K562 (cell line): ENCODE results near the gene KIAA0319L. TPM values are rescaled to one million over a fixed set of nuclear protein-coding genes. Genes with fewer than 3 reads are reported as not detected.

ENCODE experiments used
- ADNP ChIP-seq: fragments of 200-800 bp; sonication (Bioruptor generic); IDR thresholded peaks from 2 replicates; pipeline ENCODE4 v1.6.1; 2016; ENCODE audit warnings: missing genetic modification characterization, missing compliant biosample characterization
- CBX3 ChIP-seq, 2 experiments: IDR thresholded peaks; 1 replicate in 1 of 2; 2 replicates in 1 of 2; pipeline ENCODE4 v1.6.1; 2012; ENCODE audit warnings: inconsistent platforms in 2 of 2, low read length in 2 of 2, borderline replicate concordance in 1 of 2, control low read depth in 1 of 2
- CCAR2 ChIP-seq: fragments of 200-400 bp; formaldehyde crosslinking; IDR thresholded peaks from 2 replicates; pipeline ENCODE4 v1.6.1; 2017; ENCODE audit warnings: mild to moderate bottlenecking, low read depth, low read length
- CEBPB ChIP-seq: fragments of 450-650 bp; IDR thresholded peaks from 2 replicates; pipeline ENCODE4 v1.6.1; 2016; ENCODE audit warnings: missing genetic modification characterization, missing compliant biosample characterization
- CEBPG ChIP-seq, 3 experiments: fragments of 200-800 bp in 1 of 3; sonication (Bioruptor generic) in 1 of 3; sonication (generic) in 1 of 3; formaldehyde crosslinking in 1 of 3; IDR thresholded peaks in 2 of 3; conservative IDR thresholded peaks in 1 of 3; 2 replicates each; pipeline versions ENCODE4 v1.6.1 to v1.8.0; 2016 to 2022; ENCODE audit warnings: missing compliant biosample characterization in 2 of 3, missing genetic modification characterization in 2 of 3, mild to moderate bottlenecking in 1 of 3, missing genetic modification reagents in 1 of 3
- CEBPZ ChIP-seq: fragments of 150-350 bp; IDR thresholded peaks from 2 replicates; pipeline ENCODE4 v1.6.1; 2014; ENCODE audit warnings: low read depth, mild to moderate bottlenecking, low read length, borderline replicate concordance
- ELF2 ChIP-seq: fragments of 250-450 bp; sonication (Bioruptor Pico); IDR thresholded peaks from 2 replicates; pipeline ENCODE4 v1.5.0; 2021; ENCODE audit warnings: mild to moderate bottlenecking
- KDM1A ChIP-seq, 2 experiments: fragments of 450-650 bp; IDR thresholded peaks; 2 replicates each; pipeline ENCODE4 v1.6.1; 2016; ENCODE audit warnings: mild to moderate bottlenecking in 2 of 2
- MEF2A ChIP-seq: IDR thresholded peaks from 2 replicates; pipeline ENCODE4 v1.6.1; 2011; ENCODE audit warnings: low read depth, mild to moderate bottlenecking, low read length, moderate library complexity; ENCODE audit not compliant: control insufficient read depth
- POLR2B ChIP-seq: fragments of 450-650 bp; IDR thresholded peaks from 2 replicates; pipeline ENCODE4 v1.6.1; 2018; ENCODE audit warnings: low read depth; ENCODE audit not compliant: partially characterized antibody
- PTTG1 ChIP-seq: fragments of 450-650 bp; IDR thresholded peaks from 2 replicates; pipeline ENCODE4 v1.6.1; 2016; ENCODE audit warnings: low read depth, mild to moderate bottlenecking, missing genetic modification characterization, missing compliant biosample characterization
- RAD21 ChIP-seq, 2 experiments: fragments of 250-450 bp in 1 of 2; fragments of 450-650 bp in 1 of 2; sonication (Bioruptor Pico) in 1 of 2; formaldehyde crosslinking in 1 of 2; IDR thresholded peaks in 1 of 2; conservative IDR thresholded peaks in 1 of 2; 2 replicates each; pipeline versions ENCODE4 v1.4.0 to v1.8.0; 2020 to 2022; ENCODE audit warnings: mild to moderate bottlenecking in 2 of 2, moderate library complexity in 1 of 2
- RAD51 ChIP-seq: fragments of 450-650 bp; IDR thresholded peaks from 2 replicates; pipeline ENCODE4 v1.7.1; 2016; ENCODE audit warnings: low read depth, mild to moderate bottlenecking, borderline replicate concordance
- SLC30A9 ChIP-seq: fragments of 250-450 bp; sonication (Bioruptor Pico); IDR thresholded peaks from 2 replicates; pipeline ENCODE4 v1.8.0; 2022; ENCODE audit warnings: mild to moderate bottlenecking, moderate library complexity
- TAF1 ChIP-seq: IDR thresholded peaks from 2 replicates; pipeline ENCODE4 v1.6.1; 2011; ENCODE audit warnings: mild to moderate bottlenecking, low read length, moderate library complexity; ENCODE audit not compliant: insufficient read depth, control insufficient read depth, severe bottlenecking; ENCODE audit errors: extremely low read depth
- TAF15 ChIP-seq: fragments of 200-400 bp; formaldehyde crosslinking; IDR thresholded peaks from 2 replicates; pipeline ENCODE4 v1.6.1; 2017; ENCODE audit warnings: mild to moderate bottlenecking, low read depth, low read length, moderate library complexity
- XRCC4 ChIP-seq: IDR thresholded peaks from one replicate; pipeline ENCODE4 v1.6.1; 2011; ENCODE audit not compliant: insufficient read depth, insufficient read length; ENCODE audit errors: extremely low read depth
- ZFP1 ChIP-seq: fragments of 450-650 bp; formaldehyde crosslinking; IDR thresholded peaks from 2 replicates; pipeline ENCODE4 v1.4.0; 2020; ENCODE audit warnings: mild to moderate bottlenecking, mixed read lengths
- ZNF165 ChIP-seq: fragments of 250-450 bp; sonication (Bioruptor Pico); IDR thresholded peaks from 2 replicates; pipeline ENCODE4 v1.4.0; 2020; ENCODE audit warnings: borderline replicate concordance
- ZNF311 ChIP-seq: fragments of 250-450 bp; sonication (Bioruptor Pico); IDR thresholded peaks from 2 replicates; pipeline ENCODE4 v1.4.0; 2020; ENCODE audit warnings: mild to moderate bottlenecking, moderate library complexity
- ZNF444 ChIP-seq: fragments of 250-450 bp; sonication (Bioruptor Pico); IDR thresholded peaks from 2 replicates; pipeline ENCODE4 v1.4.0; 2020; ENCODE audit warnings: mild to moderate bottlenecking, moderate library complexity
- ZNF507 ChIP-seq: conservative IDR thresholded peaks from 2 replicates; pipeline ENCODE4 v1.6.1; 2017; ENCODE audit warnings: missing genetic modification characterization, missing compliant biosample characterization
- ZNF584 ChIP-seq: fragments of 200-800 bp; sonication (Bioruptor generic); IDR thresholded peaks from 2 replicates; pipeline ENCODE4 v1.6.1; 2016; ENCODE audit warnings: low read depth, mild to moderate bottlenecking, missing genetic modification characterization, missing compliant biosample characterization
- polyA plus RNA-seq, 8 experiments: library from polyadenylated mRNA; depleted of rRNA in 4 of 8; stranded (reverse) in 5 of 8; unstranded in 3 of 8; fragments of >200 nt; fragmentation: Nextera tagmentation in 2 of 8; fragmentation: Illumina TruSeq in 1 of 8; extraction: Ambion mirVana in 2 of 8; extraction: Trizol in 1 of 8; gene quantifications; 2 replicates each; pipeline versions ENCODE4 v1.2.1 to v1.2.3, GENCODE V29; 2011 to 2014; ENCODE audit warnings: inconsistent platforms in 1 of 8, missing spikeins in 1 of 8
- total RNA-seq, 7 experiments: library from RNA; depleted of rRNA in 6 of 7; stranded (reverse); fragments of >200 nt in 6 of 7; fragmentation: Illumina TruSeq in 2 of 7; extraction: Trizol in 2 of 7; gene quantifications; 2 replicates each; pipeline versions ENCODE4 v1.2.1 to v1.2.3, GENCODE V29; 2011 to 2021; ENCODE audit warnings: low replicate concordance in 1 of 7
- TF ChIP-seq, protein P1 (sequence below): fragments of 450-650 bp; formaldehyde crosslinking; IDR thresholded peaks from 2 replicates; pipeline ENCODE4 v1.4.0; 2022; ENCODE audit warnings: missing genetic modification characterization

Gene KIAA0319L
- total and polyA plus RNA-seq, 9 of the 15 experiments (the other 6 are each of a cell fraction or from before 2014, with no cell fraction given), result 2.4 to 51.7 (median 27.4) TPM

DNA sequence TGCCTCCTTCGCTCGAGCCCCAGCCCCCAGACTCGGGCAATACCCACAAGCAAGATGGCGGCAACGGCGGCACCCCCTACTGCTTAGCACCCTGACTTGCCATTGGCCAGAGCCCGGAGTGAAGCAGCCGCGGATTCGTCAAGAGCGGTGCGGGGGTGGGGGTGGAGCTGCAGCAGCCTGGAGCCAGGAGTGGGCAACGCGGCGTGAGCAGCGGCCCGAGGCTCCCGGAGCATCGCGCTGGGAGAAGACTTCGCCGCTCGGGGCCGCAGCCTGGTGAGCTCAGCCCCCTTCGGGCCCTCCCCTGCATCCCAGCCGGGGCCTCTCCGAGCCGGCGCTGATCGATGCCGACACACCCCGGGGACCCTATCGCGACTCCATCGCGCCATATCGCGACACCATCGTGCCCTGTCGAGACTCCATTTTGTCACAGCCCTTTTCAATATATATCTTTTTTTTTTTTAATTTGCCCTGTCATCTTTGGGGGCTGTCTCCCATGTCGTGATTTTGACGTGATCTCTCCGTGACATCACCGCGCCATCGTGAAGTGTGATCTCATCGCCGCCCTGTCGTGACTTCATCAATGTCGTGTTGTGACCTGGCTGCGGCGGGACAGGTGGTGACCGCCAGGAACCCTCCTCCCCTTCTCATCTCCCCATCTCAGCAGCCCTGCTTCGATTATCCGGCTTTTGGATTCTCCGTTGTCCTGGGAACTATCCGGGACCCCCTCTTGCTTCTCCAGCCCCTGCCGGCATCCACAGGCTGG lies 589 bp upstream of the KIAA0319L start, which contains the start of gene NCDN (continued):
- TF ChIP-seq RAD21 (CRISPR knock-in tag; conservative IDR thresholded peaks at IDR 0.05 in 1 of 2, IDR thresholded peaks at IDR 0.05 in 1 of 2), result no peak
- TF ChIP-seq XRCC4, result no peak
- TF ChIP-seq ZNF444, result no peak
- TF ChIP-seq POLR2B, result peak; percentile 39
- TF ChIP-seq ZFP1 (CRISPR knock-in tag), result no peak
- TF ChIP-seq SLC30A9, result no peak
- no peak for TF ChIP-seq CEBPB (tag)
- TF ChIP-seq CBX3 (IDR thresholded peaks at IDR 0.05; ENCODE audit: borderline replicate concordance in 1 of 2, low read length in 2 of 2), result no peak
- no peak for TF ChIP-seq ELF2 (CRISPR knock-in tag)
- peak; percentile 21 for TF ChIP-seq TAF1
- TF ChIP-seq ZNF311 (CRISPR knock-in tag), result no peak
- TF ChIP-seq CCAR2, result no peak
- TF ChIP-seq PTTG1, result no peak
- TF ChIP-seq TAF15, result no peak
- TF ChIP-seq MEF2A, result no peak
- TF ChIP-seq ZNF584 (CRISPR knock-in tag), result no peak
- TF ChIP-seq KDM1A (IDR thresholded peaks at IDR 0.05), result peak in 1 of 2 experiments; percentile 13; a peak in 1 of 4 replicates
- TF ChIP-seq ADNP (tag), result no peak
- no peak for TF ChIP-seq ZNF507 (tag)
- no peak for TF ChIP-seq CEBPG (CRISPR knock-in tag; IDR thresholded peaks at IDR 0.05)
- TF ChIP-seq CEBPG (tag; conservative IDR thresholded peaks at IDR 0.05 in 1 of 2, IDR thresholded peaks at IDR 0.05 in 1 of 2), result no peak
- no peak for TF ChIP-seq CEBPZ
- TF ChIP-seq, protein P1, sequence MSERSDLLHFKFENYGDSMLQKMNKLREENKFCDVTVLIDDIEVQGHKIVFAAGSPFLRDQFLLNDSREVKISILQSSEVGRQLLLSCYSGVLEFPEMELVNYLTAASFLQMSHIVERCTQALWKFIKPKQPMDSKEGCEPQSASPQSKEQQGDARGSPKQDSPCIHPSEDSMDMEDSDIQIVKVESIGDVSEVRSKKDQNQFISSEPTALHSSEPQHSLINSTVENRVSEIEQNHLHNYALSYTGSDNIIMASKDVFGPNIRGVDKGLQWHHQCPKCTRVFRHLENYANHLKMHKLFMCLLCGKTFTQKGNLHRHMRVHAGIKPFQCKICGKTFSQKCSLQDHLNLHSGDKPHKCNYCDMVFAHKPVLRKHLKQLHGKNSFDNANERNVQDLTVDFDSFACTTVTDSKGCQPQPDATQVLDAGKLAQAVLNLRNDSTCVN (CRISPR knock-in tag), result no peak
- no peak for TF ChIP-seq ZNF165 (CRISPR knock-in tag)
- TF ChIP-seq RAD51, result 0 out of 2 replicates have a peak, but pooled peaks have one; percentile 25
